C4-2B (cell line): Measurements from ENCODE around the gene BLID.

Experiments used
- H3K27ac ChIP-seq: fragments of 450-650 bp; 2 replicates; pipeline ENCODE4 v1.5.1; 2017
- ZFX ChIP-seq: fragments of 450-650 bp; IDR thresholded peaks from 2 replicates; pipeline ENCODE4 v1.6.1; 2017
- TF ChIP-seq, protein P1 (sequence below): fragments of 450-650 bp; conservative IDR thresholded peaks from 2 replicates; pipeline ENCODE4 v1.5.1; 2017; ENCODE audit warnings: mild to moderate bottlenecking

The BLID gene

DNA sequence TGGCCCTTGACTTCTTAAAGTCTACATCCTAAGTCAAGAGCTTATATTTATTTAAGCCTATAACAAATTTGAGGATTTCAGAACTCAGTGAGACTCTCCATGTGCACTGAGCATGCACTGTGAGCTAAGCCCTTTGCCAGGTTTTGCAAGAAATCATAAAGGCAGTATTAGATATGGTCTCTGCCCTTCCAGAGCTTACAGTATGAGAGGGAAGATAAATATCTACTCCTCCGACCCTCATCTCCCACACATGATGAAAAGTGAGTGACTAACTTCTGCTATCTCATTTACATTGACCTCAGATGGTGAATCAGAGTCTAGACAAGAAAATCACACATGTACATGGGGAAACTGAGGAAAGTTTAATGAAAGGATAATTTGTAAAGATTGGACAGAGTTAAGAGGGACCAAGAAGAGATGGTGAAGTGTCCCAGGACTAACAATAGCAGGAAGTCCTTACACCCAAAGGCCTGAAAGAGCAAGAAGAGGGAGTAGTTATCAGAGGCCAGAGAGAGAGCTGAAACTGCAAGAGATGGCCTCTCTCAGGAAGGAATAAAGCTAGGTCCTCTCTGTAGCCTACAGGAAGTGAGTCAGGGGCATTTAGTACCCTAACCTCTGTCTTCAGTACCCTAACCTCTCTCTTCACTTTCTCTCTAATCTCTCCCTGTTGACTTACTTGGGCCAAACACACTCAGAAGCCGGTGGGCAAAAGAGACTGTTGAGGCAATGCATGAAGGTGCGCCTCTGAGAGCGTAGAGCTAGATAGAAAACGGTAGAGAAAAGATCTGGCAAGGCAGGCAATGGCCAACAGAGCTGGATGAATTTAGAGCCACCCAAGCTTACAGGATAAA is 23.0 kb upstream of the BLID start:
- TF ChIP-seq ZFX = no peak
- TF ChIP-seq, protein P1, sequence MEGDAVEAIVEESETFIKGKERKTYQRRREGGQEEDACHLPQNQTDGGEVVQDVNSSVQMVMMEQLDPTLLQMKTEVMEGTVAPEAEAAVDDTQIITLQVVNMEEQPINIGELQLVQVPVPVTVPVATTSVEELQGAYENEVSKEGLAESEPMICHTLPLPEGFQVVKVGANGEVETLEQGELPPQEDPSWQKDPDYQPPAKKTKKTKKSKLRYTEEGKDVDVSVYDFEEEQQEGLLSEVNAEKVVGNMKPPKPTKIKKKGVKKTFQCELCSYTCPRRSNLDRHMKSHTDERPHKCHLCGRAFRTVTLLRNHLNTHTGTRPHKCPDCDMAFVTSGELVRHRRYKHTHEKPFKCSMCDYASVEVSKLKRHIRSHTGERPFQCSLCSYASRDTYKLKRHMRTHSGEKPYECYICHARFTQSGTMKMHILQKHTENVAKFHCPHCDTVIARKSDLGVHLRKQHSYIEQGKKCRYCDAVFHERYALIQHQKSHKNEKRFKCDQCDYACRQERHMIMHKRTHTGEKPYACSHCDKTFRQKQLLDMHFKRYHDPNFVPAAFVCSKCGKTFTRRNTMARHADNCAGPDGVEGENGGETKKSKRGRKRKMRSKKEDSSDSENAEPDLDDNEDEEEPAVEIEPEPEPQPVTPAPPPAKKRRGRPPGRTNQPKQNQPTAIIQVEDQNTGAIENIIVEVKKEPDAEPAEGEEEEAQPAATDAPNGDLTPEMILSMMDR = no peak
- no peak overlapping the region for H3K27ac ChIP-seq

DNA sequence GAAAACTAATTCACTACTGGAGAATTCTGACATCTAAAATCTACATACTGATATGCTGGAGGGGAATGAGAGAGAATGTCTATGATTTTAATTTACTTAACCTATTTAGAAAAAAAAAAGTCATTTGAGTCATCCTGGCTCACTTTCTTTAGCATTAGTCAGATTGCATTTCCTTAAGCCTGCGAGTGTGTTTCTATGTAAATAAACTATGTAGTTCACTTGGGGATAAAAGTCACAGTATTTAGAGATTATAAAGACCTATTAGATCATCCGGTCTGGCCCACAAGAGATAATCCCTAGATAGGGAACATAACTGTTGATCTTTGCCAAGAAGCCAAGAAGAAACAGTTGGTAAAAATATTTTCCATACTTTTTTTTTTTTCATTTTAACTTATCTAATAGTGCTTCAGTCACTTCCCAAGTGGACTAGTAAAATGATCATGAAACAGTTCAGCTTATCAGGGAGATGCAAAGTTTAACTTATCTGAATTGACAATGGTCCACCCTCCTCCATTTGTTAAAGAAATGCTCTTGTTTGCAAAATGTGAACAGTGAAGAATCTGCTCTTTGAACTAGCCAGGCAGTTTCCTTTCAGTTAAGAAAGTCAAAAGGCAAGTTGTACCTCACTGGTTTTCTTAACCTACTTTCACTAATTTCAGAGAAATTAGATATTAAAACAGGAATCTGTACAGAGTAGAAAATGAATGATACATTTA is 21.2 kb upstream of the BLID start:
- H3K27ac ChIP-seq = no peak overlapping the region
- TF ChIP-seq, protein P1 = no peak
- no peak for TF ChIP-seq ZFX

DNA sequence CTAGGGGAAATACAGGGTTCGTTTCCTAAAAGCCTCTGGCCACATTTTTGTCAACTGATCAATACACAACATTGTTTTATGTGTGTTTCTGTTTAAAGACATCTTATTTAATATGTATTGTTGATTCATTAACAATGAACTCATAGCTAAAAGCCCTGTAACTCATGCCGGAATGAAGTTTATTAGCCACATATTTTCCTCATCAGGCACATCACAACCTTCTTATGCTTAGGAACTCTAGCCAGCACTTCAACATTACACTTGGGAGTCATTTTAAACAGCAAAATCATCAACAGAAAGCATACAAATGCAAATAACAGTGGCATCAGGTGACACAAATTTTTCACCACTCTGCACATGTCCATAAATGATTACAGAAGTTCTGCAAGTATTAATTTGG is 15.1 kb upstream of the BLID start:
- TF ChIP-seq ZFX = no peak
- TF ChIP-seq, protein P1 = no peak

DNA sequence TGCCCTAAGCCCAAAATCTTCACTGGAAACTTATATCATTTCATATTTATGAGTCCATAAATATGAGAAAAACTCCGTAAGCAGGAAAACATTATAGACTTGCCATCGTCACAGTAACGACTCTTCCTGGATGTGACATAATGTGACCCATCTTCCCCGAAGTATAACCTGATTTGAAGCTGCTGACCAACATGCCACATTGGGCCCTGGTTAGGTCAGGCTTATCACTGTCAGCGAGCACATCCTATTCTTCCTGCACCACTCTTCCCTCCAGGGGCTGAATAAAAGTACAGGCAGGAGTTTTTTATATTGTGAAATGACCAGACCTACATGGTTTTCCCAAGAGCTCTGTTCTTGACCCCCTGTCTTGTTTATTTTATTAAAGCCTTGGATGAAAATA is 12.1 kb upstream of the BLID start:
- TF ChIP-seq, protein P1 = no peak
- TF ChIP-seq ZFX = no peak

More for the DNA sequence above, 15.1 kb upstream of the BLID start:
- H3K27ac ChIP-seq = no peak overlapping the region

DNA sequence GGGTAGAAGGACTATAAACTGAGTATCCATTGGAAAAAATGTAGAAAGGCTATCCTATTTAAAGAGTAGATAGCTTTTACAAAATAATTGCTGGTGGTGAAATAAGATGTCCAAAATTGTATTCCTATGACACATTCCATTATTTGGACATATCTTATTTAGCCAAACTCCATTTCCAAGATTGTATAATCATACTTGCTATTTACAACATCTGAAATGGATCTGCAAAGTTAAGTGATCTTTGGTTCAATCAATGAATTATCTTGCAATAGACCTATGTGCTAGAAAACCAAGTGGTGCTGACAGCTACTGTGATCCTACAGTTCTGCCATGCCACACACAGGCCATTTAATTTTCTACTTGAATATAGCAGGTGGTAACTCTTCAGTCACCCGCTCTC is 11.0 kb upstream of the BLID start:
- no peak overlapping the region for H3K27ac ChIP-seq
- TF ChIP-seq ZFX = no peak
- TF ChIP-seq, protein P1 = no peak

More for the DNA sequence above, 12.1 kb upstream of the BLID start:
- H3K27ac ChIP-seq = no peak overlapping the region

DNA sequence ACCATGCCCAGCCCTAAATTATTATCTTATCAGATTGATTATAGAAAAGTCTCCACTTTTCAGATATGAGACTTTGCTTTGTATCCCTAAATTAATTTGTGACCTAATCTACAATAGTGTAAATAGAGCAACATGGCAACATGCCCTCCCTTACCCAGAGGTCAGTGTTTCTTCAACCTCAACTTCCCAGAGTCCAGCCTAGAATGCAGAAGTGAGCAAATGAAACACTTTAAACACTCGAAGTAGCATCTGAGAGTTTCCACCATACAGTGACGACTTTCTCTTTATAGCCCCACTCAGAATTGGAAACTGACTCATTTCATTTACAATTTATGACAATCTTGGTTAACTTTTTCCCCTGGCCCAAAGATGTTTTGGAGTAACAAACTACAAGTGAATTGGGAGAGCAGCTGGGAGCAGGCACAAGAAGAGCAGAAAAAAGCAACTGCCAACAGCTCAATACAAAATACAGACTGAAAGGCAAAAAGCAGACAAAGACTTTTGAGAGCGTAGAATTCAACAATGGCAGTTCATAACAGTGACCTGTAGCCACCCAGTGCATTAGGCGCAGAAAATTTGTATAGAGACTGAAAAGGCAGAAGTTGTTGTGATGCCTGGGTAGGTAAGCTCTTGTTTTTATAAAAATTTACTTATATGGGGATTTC is 10.1 kb upstream of the BLID start:
- no peak for TF ChIP-seq ZFX
- TF ChIP-seq, protein P1 = no peak
- H3K27ac ChIP-seq = no peak overlapping the region
